Omental fat pad (tissue), 4 donors: ENCODE measurements around the gene EYA4. TPM values are rescaled to one million over a fixed set of nuclear protein-coding genes. Genes with fewer than 3 reads are reported as not detected.

ENCODE experiments used
- ATAC-seq: fragments of 150-250 bp; one replicate; pipeline ENCODE4 v1.9.1; 2016; ENCODE audit warnings: mild to moderate bottlenecking, moderate library complexity; ENCODE audit not compliant: low FRiP score
- DNase-seq: peaks from one replicate; pipeline ENCODE4 v3.0.0-alpha.2; 2019; ENCODE audit warnings: low spot score
- CTCF ChIP-seq, 3 donors: fragments of 450-650 bp; IDR thresholded peaks; one replicate each; pipeline ENCODE4 v1.5.1; 2016 to 2017; ENCODE audit warnings: antibody characterized with exemption in 3 of 3, mild to moderate bottlenecking in 3 of 3, moderate library complexity in 2 of 3
- total RNA-seq, 4 donors: library from RNA; depleted of rRNA; stranded (reverse); fragments of >200 nt; gene quantifications; one replicate each; pipeline ENCODE4 v1.1.0, GENCODE V29; 2016

EYA4 gene
- total RNA-seq, 4 donors from 2014 or later, result 1.1 to 4.2 (median 2.0) TPM

- DNase-seq (no peak), ATAC-seq (no peak)
- no peak for TF ChIP-seq CTCF (IDR thresholded peaks at IDR 0.05)
These were observed 254.2 kb downstream of the EYA4 start for GRCh38 chr6:133495205-133495903.

- ATAC-seq (no peak), DNase-seq (no peak)
- TF ChIP-seq CTCF (IDR thresholded peaks at IDR 0.05), result no peak
These were observed 258.5 kb downstream of the EYA4 start for GRCh38 chr6:133499662-133500061.

GRCh38 chr6:133501675-133502270 is 260.6 kb downstream of the EYA4 start:
- ATAC-seq (no peak), DNase-seq (no peak)
- TF ChIP-seq CTCF (IDR thresholded peaks at IDR 0.05), result no peak

GRCh38 chr6:133502441-133503335 is 261.5 kb downstream of the EYA4 start:
- no peak for DNase-seq
- ATAC-seq, result peak; percentile 95
- no peak for TF ChIP-seq CTCF (IDR thresholded peaks at IDR 0.05)

- DNase-seq (no peak), ATAC-seq (no peak)
- no peak for TF ChIP-seq CTCF (IDR thresholded peaks at IDR 0.05)
These were observed 262.2 kb downstream of the EYA4 start for GRCh38 chr6:133503336-133503729.

GRCh38 chr6:133504158-133504557 is 263.0 kb downstream of the EYA4 start:
- no peak for TF ChIP-seq CTCF (IDR thresholded peaks at IDR 0.05)
- ATAC-seq, result no peak
- no peak for DNase-seq
